HG02678 (cell line): Measurements from ENCODE around the gene TECPR2.
"Not testable (repeated sequence)": the region's sequence is repeated elsewhere in the genome, so short reads cannot be mapped to it uniquely, and the experiment has no call there.

Experiments
- ATAC-seq: cut with Tn5 transposase; IDR thresholded peaks from one replicate; pipeline ENCODE4 v1.9.1; 2021; ENCODE audit warnings: mild to moderate bottlenecking, moderate library complexity; ENCODE audit not compliant: unreplicated experiment

The TECPR2 gene

GRCh38 chr14:102524451-102525218 is 161.9 kb downstream of the TECPR2 start:
- ATAC-seq, result peak; percentile 96

GRCh38 chr14:102525219-102525928 is 162.6 kb downstream of the TECPR2 start:
- ATAC-seq, result no peak

GRCh38 chr14:102525929-102526497 is 163.3 kb downstream of the TECPR2 start:
- ATAC-seq, result no peak

- ATAC-seq, result no peak
These were observed 165.9 kb downstream of the TECPR2 start for GRCh38 chr14:102528431-102529170.

GRCh38 chr14:102530828-102531478 is 168.2 kb downstream of the TECPR2 start:
- no peak for ATAC-seq

DNA sequence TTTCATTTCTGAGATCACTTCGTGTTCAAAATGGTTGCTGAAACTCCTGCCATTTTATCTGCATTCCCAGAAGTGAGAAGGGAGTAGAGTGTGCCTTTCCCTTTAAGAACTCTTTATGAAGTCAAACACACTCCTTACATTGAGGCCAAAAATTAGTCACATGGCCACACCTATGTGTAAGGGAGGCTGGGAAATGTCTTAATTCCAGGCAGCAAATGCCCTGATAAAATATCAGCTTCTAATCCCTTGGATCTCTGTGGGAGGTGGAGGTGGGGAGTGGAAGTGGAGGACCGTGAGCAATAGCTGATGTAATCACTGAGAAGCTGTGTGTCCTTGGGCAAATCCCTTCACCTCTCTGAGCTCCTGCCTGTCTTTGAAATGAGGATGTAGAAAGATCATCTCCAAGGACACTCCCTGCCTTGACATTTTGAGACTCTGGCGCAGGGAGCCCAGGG is 169.5 kb downstream of the TECPR2 start:
- no peak for ATAC-seq

- no peak for ATAC-seq
These were observed 175.3 kb downstream of the TECPR2 start for GRCh38 chr14:102537981-102538601.

GRCh38 chr14:102538602-102539543 is 176.1 kb downstream of the TECPR2 start:
- no peak for ATAC-seq

DNA sequence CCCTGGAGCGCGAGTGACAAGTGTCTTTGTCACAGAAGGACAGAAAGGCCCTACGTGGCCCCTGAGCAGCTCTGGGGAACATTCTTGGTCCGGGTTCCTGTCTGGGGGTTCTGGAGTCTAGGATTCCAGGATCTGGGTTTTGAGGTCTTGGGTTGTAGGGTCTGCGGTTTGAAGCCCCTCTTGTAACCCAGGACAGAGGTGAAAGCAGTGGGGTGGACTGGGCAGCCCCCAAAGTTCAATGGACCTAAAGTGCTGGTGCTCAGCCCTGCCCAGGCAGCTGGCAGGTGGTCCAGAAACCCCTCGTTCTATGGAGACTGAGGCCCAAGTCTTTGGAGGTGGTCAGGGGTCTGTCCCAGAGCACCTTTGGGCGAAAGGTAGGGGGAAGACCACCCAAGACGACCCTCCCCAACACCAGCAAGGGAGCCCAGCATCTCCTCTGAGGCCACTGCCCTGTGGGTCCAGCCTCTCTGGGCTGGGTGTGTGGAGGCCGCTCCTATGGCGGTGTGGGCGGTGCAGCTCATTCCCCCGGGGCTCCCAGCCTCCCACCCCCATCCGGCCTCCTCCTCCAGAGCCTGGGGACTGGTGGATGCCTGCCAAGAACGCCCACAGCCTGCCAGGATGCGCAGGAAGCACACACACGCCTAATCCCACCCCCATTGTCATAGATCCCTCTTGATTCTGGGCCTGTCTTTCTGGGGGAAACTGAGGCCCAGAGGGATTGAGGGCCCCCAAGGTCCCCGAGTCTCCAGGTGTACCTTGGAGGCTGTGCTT is 177.0 kb downstream of the TECPR2 start:
- ATAC-seq, result no peak

GRCh38 chr14:102540315-102541028 is 177.7 kb downstream of the TECPR2 start:
- no peak for ATAC-seq

GRCh38 chr14:102541029-102541491 is 178.3 kb downstream of the TECPR2 start:
- not testable (repeated sequence) for ATAC-seq

DNA sequence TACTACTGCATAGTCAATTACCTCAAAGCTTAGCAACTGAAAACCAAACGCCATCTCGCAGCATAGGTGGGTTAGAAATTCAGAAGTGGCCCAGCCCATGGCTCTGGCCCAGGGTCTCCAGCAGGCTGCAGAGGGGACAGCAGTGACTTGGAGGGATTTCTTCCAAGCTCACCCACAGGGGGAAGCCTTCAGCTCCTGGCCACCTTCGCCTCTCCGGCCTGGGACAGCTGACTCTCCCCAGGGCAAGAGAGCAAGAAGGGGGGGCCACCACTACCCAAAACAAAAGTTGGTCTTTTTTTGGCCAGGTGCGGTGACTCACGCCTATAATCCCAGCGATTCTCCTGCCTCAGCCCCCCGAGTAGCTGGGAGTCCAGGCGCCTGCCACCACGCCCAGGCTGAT is 179.0 kb downstream of the TECPR2 start:
- no peak for ATAC-seq

DNA sequence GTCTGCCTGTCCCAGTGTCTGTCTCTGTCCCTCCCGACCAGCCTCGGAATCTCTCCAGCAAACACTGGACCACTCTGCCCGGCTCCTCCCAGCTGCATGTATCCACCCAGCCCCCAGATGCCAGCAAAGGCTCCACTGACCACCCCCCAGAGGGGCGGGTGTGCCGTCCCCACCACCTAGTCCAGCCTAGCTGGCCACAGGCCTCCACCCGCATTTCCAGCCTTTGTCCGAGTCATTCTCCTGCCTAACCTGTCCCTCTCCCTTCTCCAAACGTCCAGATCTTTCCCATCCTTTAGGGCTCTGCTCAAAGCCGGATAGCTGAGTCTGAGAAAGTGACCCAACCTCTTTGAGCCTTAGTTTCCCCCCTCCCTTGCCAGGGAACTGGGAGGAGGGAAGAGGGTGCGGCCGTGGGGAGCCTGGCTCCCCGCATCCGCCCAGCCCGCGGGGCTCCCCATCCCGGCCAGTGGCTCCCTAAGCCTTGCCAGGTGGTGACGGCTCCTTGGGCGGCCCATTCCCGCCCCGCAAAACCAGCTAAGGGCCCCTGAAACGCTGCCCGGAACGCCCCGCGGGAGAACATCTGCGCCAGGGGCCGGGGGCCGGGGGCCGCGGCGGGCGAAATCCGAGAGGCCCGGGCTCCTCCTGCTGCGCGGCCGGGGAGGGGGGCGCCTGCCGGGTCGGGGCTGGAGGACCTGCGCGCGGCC is 181.5 kb downstream of the TECPR2 start:
- ATAC-seq, result no peak

DNA sequence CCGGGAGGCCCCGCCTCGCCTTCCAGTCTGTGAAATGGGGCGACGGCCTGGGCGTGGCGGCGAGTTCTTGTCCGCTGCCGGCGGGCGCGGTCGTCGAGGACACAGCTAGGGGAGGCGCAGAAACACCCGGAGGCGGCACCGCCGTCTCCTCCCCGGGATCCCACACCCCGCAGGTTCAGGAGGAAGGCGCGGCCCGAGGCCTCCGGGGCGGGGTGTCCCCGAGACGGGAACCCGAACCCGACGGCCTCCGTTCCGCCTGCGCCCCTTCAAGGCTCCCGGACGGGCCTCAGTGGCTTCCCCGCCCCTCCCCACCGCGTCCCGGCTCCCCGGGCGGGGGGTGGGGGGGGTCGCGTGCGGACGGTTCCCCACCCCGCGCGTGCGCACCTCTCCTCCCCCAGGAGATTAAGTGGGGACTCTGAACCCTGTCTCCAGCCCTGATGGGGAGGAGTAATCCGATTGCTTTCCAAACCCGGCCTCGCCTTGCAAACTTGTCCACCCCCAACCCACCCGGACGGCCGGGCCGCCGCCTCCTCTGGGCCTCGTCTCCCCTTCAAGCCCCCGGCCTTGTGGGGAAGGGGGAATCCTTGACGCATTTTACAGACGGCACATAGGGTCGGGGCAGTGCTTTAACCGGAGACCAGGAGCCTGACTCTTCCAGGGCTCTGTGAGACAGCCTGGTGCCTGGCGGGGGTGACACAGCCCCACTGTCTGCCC is 182.2 kb downstream of the TECPR2 start:
- no peak for ATAC-seq

DNA sequence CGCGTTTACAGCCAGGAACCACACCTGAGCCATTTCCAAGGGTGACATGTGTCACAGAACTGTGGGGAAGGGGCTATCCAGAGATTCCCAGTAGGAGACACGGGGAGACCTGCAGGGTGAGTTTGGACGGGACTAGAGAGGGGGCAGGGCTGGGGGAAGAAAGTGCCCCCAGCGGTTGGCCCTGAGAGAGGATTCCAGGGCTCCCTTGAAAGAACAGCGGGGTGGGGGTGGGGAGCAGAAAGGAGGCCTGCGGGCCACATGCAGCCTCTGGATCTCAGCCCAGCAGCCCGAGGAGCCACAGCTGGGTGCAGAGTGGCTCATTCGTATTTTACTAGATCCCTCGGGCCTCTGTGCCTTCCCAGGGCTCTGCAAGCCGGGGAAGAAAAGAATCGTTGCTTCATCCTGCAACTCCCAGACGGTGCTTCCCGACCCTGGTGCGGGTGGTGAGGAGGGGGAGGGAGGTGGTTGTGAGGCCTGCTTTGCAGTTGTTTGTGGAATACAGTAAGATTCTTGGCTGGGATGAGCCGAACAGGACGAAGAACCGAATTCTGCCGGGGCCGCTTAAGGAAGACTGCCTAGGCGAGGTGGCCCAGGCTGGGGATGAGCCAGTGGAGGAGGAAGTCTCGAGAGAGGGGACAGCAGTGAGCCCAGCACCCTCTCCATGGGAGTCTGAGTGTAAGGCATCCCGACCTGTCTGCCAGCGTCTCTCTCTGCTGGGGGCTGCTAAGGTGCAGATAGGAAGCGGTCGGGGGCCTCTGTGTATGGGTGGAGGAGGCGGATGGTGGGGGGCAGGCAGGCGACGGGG is 182.9 kb downstream of the TECPR2 start:
- ATAC-seq, result no peak
